HG02610 (cell line): Measurements from ENCODE around the gene UTF1.

Experiments
- ATAC-seq: cut with Tn5 transposase; IDR thresholded peaks from one replicate; pipeline ENCODE4 v1.9.1; 2021; ENCODE audit warnings: mild to moderate bottlenecking, moderate library complexity; ENCODE audit not compliant: unreplicated experiment

Gene UTF1

DNA sequence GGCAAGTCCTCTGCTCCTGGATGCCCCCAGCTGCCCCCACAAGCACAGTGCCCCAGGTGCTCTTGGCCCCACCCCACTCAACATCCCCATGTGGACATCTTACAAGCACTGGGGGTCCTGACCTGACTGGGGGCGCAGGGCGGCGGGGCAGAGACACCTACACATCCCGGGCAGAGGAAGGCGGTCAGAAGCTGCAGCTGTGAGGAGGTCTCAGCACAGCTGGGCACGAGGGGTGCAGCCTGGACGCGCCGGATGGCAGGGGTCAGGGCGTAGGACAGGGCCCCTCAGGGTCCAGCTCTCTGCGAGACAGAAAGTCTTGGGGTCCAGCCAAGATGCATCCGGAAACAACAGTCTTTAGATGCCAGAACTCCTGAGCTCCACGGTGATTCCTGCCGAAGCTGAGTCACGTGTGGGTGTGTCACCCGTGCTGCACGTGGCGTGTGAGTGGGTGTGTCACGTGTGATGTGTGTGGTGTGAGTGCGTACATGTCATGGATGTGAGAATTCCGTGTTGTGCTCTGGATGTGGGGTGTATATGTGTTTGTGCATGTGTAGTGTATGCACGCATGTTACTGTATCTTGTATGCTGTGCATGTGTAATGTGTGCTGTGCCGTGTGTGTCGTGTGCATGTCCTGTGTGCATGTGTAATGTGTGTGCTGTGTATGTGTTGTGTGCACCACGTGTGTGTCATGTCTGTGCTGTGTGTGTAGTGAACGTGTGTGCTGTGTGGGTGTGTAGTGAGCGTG is 12.8 kb downstream of the UTF1 start:
- ATAC-seq = no peak

DNA sequence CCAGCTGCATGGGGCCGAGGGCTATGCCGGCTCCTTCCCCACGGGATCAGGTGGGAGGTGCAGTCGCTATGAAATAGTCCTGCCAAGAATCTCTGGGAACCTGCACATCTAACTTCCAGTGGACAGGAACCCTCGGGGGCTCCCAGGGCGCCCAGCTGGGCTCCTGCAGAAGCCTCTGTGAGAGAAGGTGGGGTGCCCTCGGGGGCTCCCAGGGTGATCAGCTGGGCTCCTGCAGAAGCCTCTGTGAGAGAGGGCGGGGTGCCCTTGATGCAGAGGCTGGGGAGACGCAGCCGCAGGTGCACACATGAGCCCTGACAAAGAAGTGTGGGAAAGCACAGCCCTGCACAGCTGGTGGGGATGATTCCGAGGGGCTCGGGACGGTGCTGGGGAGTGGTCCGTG is 13.6 kb downstream of the UTF1 start:
- no peak for ATAC-seq

DNA sequence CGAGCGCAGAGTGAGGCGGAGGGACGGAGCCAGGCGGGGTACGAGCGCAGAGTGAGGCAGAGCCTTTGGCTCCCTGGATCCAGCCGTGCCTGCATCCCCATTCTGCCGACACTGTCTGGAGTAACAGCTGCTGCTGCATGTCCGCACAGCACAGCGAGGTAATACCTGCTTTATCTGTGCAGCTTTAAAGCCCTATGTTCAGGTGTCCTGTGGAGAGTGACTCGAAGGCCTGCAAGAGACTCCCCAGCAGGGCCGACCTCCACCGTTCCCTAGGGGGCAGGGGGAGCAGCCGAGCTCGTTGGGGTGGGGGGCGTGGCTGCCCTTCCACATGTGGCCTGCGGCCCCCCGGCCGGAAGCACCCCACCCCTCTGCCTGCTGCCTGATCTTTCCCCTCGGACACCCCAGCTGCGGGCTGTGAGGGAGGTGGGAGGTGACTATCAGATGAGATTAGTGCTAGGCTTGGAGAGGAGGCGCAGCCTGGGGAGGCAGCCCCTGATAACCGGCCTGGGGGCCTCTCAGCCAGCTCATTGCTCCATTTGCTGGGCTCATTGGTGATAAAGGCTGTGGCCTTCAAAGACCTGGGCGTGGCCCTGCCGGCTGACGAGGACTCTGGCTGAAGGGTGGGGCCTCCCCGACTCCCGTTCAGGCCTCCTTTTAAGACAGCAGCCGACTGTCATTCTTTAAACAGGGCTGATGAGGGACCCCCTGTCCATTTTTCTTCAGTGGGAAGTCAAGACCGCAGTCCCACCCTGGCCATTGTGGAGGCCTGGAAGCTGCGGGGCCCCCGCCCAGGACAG is 15.6 kb downstream of the UTF1 start:
- no peak for ATAC-seq

DNA sequence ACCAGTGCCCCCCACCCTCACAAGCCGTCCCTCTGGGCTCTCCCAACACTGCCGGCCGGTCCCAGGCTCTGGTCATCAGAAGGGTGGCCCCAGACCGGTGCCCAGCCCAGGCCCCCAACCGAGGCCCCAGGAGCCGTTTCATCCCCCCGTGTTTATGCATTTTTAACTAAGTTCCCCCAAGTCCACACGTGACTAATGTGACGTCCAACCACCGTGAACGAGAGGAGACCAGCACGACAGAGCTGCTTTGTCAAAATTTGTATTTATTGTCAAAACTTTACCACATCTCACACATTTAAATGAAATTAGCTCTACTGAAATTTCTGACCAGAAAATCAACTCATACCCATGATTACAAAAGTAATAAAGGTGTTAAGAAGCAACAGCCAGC is 16.2 kb downstream of the UTF1 start:
- ATAC-seq = no peak

DNA sequence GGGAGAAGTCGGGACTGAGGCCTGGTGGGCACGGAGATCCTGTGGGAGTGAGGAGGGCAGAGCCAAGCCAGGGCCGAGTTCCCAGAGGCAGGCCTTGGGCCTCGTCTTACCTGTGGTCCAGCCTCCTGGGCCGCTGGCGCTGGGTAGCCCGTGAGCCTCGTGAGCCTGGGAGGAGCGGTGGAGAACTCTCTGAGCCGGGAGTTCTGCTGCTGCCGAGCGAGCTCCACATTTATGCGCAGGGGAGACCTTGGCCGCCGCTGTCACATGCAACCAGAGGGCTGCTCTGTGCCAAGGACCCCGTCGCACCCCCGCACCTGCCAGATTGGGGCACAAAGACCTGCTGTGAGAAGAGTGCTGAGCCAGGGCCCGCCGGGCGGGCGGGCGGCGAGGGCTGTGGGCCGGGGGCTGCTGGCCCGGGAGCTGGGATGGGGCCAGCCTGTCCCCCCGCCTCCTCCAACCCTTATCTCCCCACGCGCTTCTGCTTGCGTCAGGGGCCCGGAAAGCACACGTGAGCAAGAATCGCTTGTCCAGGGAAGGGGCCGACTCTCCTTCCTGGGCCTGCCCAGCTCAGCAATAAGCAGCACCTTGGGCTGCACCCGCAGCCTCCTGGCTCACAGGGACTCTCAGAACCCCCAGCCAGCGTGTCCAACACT is 17.8 kb downstream of the UTF1 start:
- ATAC-seq = no peak

DNA sequence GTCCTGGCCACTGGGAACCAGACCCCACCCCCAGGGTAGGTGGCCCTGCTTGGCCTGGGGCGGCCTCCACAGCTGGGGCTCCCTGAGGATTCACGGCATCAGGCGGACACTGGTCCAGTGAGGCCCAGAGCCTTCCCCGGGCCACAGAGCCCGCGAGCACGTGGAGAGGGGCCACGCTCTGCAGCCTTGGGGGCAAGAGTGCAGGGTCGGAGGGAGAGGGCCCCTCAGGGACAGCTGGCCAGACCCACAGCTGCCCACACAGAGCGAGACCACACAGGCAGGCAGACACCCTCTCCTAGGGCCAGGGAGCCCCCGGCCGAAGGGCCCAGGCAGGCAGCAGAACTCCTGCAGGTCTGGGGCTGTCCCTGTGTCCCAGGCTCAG is 18.3 kb downstream of the UTF1 start:
- no peak for ATAC-seq

DNA sequence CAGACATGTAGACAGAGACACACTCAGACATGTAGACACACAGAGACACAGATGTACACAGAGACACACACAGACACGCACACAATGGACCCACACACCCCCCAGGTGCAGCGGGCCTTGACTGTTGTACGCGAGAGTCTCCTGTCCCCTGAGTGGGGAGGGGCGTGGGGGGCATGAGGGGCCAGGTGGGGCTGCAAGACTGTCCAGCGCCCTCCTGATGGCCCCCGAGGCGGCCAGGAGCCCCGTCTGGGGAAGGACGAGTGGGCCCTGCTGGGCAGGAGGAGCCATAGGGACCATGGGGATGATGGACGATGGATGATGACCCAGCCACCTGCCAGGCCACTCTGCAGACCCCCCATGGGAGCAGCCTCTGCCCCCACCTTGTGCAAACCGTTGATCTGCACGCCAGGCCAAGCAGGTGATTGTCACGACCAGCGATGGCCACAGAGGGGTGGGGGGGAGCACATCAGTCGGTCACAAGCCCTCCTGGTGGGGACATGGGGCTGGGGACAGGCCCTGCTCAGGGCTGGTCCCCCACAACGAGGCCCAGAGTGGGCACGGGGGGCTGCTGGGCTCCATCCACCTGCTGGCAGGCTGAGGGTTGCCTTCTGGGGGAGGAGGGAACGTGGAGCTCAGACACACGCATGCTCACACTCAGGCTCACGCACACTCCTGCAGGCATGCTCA is 19.2 kb downstream of the UTF1 start:
- ATAC-seq = no peak

DNA sequence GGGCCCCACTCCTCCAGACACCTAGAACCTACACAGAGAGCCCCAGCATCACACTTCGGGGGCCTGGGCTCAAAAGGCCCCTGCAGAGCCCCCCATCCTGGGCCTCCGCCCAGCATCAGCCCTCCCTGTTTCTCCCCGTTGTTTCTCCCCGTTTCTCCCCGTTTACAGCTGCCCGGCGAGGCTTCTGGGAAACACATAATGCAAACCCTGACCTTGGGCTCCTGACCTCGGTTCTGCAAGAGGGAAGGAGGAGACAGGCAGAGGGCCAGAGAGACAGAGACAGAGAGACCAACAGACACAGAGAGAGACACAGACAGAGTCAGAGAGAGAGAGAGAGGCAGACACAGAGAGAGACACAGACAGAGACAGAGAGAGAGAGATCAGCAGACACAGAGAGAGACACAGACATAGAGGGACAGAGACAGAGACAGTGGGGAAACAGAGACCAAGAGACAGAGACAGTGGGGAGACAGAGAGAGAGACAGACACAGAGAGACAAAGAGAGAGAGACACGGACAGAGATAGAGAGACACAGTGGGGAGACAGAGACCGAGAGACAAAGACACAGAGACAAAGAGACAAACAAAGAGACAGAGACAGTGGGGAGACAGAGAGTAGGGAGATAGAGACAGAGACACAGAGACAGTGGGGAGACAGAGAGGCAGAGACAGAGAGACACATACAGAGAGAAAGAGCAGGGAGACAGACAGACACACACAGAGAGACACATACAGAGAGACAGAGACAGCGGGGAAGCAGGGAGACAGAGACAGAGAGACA is 20.1 kb downstream of the UTF1 start:
- ATAC-seq = no peak

DNA sequence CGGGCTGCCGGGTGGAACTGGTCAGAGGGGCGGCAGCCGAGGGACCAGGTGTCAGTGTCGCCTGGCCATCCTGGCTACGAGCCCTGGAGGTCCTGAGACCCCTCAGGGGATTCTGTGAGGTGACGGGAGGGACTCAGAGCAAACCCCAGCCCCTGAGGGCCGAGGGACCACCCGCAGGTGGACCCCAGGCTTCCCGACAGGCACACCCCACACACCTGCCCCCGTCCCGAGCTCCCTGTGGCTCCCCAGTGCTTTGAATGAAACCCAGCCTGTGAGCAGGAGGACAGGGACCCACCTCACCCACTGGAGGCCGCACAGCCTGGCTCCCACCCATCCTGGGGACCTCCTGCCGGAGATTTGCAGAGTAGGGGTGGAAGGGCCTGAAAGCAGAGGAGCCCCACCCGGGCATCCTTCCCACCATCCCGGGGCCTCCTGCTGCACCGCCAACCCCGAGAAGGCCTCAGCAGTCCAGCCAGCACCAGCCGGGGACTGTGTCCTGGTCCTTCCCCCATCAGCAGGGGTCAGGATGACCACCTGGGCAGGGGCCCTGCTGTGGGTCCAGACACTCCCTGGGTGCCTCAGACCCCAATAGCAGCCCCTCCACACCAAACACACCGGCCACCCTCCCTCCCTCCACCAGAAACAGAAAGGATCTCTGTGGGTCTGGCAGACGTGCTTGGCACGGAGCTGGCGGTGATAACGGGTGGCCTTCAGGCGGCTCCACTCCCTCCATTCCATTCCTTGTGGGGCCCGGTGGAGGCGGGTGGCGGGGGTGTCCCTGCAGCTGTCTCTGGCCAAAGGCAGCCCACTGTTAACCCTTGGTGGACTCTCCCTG is 21.6 kb downstream of the UTF1 start:
- ATAC-seq = no peak

DNA sequence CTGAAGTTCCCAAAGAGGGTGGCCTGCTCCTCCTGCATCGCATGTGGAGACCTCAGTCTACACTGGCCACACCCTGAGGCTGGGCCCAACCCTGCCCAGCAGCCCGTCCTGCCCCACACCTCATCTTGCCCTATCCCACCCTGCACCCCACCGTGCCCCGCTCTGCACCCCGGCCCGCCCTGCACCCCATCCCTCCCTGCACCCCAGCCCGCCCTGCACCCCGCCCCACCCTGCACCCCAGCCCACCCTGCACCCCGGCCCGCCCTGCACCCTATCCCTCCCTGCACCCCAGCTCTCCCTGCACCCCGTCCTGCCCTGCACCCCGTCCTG is 22.2 kb downstream of the UTF1 start:
- no peak for ATAC-seq

DNA sequence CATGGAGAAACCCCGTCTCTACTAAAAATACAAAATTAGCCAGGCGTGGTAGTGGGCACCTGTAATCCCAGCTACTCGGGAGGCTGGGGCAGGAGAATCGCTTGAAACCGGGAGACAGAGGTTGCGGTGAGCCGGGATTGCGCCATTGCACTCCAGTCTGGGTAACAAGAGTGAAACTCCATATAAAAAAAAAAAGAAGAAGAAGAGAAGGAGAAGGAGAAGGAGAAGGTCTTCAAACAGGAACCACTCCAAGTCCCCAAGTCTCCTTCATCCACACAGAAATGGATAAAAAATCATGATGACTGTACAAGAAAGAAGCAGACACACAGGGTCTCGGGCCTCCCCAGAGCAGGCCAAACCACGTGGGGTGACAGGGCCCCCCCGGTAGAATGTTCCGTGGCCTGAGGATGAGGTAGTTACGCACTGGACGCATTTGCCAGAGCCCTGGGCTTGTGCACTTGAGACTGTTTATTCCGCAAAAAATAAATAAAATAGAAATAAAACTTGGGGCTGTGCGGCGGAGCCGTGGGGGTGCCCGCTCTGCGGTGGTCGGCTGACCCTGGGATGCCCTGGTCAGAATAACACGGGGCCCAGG is 23.4 kb downstream of the UTF1 start:
- ATAC-seq = no peak

DNA sequence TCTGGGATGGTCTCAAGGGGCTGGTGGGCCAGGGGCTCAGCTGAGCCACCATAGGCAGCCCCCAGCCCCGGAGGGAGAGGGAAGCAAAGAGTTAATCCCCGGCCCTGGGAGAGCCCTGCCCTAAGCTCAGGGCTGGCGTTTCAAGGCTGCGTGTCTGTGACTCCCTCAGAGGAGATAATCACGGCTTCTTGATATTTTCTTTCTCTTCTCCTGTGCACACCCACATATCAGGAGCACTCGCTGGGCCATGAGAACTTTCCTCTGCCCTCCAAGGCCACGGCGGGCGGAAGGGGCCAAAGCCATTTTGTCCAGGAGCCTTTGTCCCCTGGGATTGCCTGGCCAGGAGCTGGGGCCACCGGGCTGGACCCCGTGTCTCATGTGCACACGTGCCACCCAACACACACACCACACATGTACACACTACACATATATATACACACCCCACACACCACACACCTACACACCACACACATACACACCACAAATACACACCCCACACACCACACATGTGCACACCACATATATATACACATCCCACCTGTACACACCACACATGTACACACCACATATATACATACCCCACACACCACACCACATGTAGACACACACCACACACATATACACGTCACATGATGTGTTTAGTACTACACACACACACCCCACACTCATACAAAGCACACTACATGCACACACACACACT is 24.6 kb downstream of the UTF1 start:
- ATAC-seq = no peak

DNA sequence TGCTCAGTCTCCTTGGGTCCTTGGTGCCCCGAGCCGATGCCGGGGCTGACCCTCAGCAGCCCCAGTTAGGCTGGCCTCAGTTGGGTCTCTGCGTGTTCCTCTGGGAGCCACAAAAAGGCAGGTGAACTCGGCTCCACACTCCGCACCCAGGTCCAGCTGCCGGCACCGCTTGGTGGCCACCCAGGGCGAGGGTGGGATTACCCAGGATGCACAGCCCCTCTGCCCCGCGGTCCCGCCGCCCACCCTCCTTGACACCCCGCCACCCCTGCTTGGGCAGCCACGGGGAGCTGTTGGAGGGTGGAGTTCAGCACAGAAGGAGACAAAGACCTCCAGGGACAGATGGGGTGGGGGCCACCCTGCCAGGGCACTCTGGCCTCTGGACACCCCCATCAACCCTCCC is 25.3 kb downstream of the UTF1 start:
- ATAC-seq = no peak

DNA sequence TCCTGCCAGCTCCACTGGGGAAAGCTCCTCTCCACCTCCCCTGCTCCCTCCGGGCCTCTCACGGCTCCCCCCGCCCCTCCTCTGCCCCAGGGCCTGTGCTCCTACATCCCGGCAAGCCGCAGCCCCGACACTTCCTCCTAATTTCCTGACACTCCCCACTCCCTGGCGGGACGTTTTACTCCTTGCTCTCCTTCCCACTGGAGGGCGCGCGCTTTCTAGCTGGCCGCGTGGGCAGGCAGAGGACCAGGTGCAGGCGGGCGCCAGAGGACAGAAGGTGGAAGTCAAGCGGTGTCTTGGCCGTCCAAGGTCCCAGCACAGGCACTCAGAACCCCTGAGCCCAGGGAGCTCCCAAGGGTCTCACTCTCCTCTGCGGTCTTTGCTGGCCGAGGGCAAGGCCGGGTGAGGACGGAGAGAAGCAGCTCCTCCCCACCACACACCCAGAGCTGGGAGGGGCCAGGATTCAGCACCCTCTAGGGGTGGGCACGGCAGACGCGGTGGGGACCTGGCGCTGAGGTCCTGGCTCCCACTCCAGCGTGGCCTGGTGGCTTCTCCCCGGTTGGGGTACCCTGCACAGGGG is 27.6 kb downstream of the UTF1 start:
- ATAC-seq = no peak

DNA sequence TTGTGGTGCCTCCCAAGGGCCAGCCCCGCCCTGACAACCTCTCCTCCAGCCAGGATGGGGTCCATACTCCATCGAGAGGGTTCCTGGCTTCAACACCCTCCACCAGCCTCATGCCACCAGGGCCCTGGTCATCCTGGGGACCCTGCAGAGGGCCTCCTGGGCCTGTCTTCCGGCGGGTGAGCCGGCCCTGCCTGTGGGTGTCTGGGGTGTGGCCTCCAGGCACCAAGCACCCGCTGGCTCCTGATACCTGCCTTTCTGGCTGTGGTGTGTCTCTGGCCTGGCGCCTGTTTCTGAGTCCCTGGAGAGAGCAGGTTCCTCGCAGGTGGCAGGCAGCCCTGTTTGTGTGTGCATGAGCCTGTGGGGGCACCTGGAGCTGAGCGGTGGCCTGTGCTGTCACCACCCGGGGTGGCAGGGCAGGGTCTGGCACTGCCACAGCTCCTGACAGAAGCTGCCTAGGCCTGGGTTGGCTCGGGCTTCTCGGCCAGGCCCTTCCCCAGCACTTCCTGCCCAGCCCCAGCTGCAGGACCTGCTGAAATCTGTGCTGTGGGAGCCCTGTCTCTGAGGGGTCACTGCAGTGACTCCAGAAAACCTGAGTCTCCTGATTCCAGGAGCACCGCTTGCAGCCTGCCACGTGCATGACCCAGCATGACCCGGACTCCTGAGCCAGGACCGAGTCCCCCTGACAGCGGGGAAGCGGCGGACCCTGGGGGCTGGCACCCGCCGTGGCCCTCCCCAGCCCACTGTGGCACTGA is 28.2 kb downstream of the UTF1 start:
- no peak for ATAC-seq

DNA sequence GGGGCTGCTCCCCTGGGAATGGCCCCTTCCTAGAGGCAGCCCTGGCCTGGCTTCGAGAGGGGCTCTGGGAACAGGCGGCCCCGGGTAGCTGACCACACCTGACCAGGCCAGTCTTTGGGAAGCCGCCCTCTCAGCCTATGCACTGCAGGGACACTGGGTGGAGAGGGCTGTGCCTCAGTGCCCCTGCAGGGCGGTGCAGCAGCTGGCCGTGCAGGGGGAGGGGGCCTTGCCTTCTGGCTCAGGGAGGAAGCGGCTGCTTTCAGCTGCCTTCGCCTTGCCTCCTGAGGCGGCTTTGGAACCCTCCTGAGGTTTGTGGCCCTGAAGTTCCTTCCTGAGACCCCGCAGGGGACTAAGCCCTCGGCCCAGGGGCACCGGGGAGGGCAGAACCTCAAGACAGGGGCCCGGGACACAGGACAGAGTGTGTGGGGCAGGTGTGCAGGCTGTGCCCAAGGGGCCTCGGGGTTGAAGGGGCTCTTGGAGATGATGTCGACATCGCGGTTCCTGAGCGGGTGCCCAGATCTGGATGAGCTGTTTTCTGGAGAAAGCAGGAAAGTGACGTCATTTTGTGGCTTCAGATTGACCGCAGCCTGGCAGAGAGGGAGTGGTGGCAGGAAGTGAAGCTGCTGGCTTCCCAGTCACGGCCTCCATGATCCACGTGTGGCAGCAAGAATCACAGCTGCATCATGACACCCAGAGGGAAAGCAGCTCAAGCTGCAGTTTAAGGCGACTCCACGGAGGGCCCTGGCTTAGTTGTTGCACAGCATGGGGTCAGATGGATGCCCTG is 29.0 kb downstream of the UTF1 start:
- ATAC-seq = no peak

DNA sequence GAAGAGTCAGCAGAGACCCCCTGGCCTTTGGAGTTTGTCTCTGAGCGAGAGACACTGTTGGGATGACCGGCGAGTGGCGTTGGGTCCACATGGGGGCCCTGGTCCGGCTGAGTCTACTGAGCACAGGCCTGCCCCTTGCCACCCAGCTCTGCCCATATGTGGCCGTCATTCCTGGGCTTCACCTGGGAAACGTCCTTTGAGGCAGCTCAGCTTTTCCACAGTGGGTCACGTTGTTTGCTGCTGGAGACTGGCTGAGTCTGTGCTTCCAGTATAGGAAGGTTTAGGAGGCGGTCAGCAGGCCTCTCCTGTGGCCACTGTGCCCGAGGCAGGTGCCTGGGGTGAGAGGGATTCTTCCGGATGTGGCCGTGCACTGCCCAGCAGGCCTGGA is 29.6 kb downstream of the UTF1 start:
- no peak for ATAC-seq
